ENCODE data around the gene TMED9. TPM values are rescaled to one million over a fixed set of nuclear protein-coding genes. Genes with fewer than 3 reads are reported as not detected.

Gene TMED9
- total RNA-seq, 1 donor from 2014 or later: 102 TPM

DNA sequence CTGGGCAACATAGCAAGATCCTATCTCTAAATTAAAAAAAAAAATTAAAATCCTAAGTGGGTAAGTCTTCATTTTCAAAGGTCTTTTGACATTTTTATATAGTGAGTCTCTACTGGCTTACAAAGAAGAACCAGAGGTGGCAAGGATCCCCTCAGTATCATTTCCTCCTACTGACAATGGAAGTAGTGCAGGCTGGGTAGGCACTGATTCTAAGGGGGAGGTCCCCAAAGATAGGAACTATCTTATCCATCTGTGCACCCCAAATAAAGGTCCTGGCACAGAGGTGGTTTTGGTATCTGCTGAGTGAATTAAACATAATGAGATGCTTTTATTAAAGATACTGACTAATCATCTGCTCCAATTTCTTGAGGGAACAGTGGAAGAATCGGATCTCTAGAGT lies 41.9 kb upstream of the TMED9 start:
- no peak for DNase-seq (ENCODE audit: low read depth)

GRCh38 chr5:177552839-177553455 lies 39.1 kb upstream of the TMED9 start:
- DNase-seq (ENCODE audit: low read depth): no peak
- no peak for TF ChIP-seq CTCF (conservative IDR thresholded peaks at IDR 0.05; ENCODE audit: low read depth, low read length)

More for the DNA sequence above, 41.9 kb upstream of the TMED9 start:
- no peak for TF ChIP-seq CTCF (conservative IDR thresholded peaks at IDR 0.05; ENCODE audit: low read depth, low read length)
- H3K4me3 ChIP-seq (ENCODE audit: low read depth, low read length): no peak overlapping the region

GRCh38 chr5:177553671-177554429 lies 38.2 kb upstream of the TMED9 start:
- H3K4me3 ChIP-seq (ENCODE audit: low read depth, low read length): peak overlapping the region; percentile 88
- TF ChIP-seq CTCF (conservative IDR thresholded peaks at IDR 0.05; ENCODE audit: low read depth, low read length): no peak
- no peak for DNase-seq (ENCODE audit: low read depth)

More at GRCh38 chr5:177552839-177553455, 39.1 kb upstream of the TMED9 start:
- H3K4me3 ChIP-seq (ENCODE audit: low read depth, low read length): peak overlapping the region; percentile 88

GRCh38 chr5:177554474-177555111 lies 37.4 kb upstream of the TMED9 start, which contains the start of gene FAM193B:
TSS of gene FAM193B (minus strand) at chr5:177554563. CDS start at chr5:177554458, 105 bp downstream.
- peak within 1 kb of the TSS; percentile 88 for H3K4me3 ChIP-seq (ENCODE audit: low read depth, low read length)
- DNase-seq (ENCODE audit: low read depth): no peak

DNA sequence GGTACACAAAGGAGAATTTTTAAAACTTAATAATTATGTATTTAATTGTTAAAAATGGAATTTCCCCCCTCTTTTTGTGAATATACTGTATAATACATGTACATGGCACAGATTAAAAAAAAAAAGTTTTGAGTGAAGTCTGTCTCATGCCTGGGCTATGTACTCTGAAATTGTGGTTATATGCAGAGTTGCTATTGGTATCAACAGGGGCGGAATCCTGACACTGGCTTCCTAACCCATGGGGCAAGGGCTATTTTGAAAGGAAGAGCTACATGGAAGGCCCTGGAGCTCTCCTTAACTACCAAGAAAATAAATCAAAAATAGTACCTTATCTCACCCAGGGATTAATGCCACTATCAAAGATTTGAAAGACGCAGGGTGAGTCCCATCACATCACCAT lies 36.8 kb upstream of the TMED9 start:
- DNase-seq (ENCODE audit: low read depth): no peak
- no peak for TF ChIP-seq CTCF (conservative IDR thresholded peaks at IDR 0.05; ENCODE audit: low read depth, low read length)
- peak overlapping the region; percentile 88 for H3K4me3 ChIP-seq (ENCODE audit: low read depth, low read length)

More at GRCh38 chr5:177554474-177555111, 37.4 kb upstream of the TMED9 start, which contains the start of gene FAM193B:
- TF ChIP-seq CTCF (conservative IDR thresholded peaks at IDR 0.05; ENCODE audit: low read depth, low read length): no peak

DNA sequence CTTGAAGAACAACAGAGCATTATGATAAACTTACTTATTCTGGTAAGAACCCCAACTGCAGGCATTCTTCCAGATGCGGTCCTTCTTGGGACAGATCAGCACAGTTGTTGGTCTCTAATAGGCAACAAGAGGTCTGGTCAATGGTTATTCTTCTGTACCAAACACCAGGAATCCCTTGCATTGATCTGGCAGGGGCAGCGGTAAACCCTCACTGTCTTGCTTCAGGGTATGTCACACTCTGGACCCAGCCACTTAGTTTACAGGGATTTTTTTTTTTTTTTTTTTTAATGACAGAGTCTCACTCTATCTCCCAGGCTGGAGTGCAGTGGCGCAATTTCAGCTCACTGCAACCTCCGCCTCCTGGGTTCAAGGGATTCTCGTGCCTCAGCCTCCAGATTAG lies 36.3 kb upstream of the TMED9 start:
- no peak for TF ChIP-seq CTCF (conservative IDR thresholded peaks at IDR 0.05; ENCODE audit: low read depth, low read length)
- no peak for DNase-seq (ENCODE audit: low read depth)
- no peak overlapping the region for H3K4me3 ChIP-seq (ENCODE audit: low read depth, low read length)

Measured in epithelial cell of proximal tubule (primary cell).